HG03442 (cell line): Measurements from ENCODE around the gene FAT2.
"Not testable (repeated sequence)": the region's sequence is repeated elsewhere in the genome, so short reads cannot be mapped to it uniquely, and the experiment has no call there.

Experiments used
- ATAC-seq: cut with Tn5 transposase; IDR thresholded peaks from one replicate; pipeline ENCODE4 v1.9.1; 2021; ENCODE audit warnings: mild to moderate bottlenecking, moderate library complexity; ENCODE audit not compliant: unreplicated experiment

Gene FAT2

GRCh38 chr5:151615431-151615830 is 24.3 kb upstream of the FAT2 start:
- ATAC-seq, result peak; percentile 45

- no peak for ATAC-seq
These were observed 23.4 kb upstream of the FAT2 start for GRCh38 chr5:151614565-151614964.

- ATAC-seq, result peak; percentile 77
These were observed 21.7 kb upstream of the FAT2 start for GRCh38 chr5:151612689-151613427.

GRCh38 chr5:151611127-151611775 is 20.1 kb upstream of the FAT2 start:
- no peak for ATAC-seq

GRCh38 chr5:151608522-151608921 is 17.4 kb upstream of the FAT2 start:
- ATAC-seq, result no peak

GRCh38 chr5:151607304-151607703 is 16.2 kb upstream of the FAT2 start:
- ATAC-seq, result no peak

- no peak for ATAC-seq
These were observed 14.4 kb upstream of the FAT2 start for GRCh38 chr5:151605559-151605958.

- ATAC-seq, result no peak
These were observed 11.7 kb upstream of the FAT2 start for GRCh38 chr5:151602806-151603205.

GRCh38 chr5:151601391-151601790 is 10.3 kb upstream of the FAT2 start:
- ATAC-seq, result no peak

GRCh38 chr5:151600069-151600665 is 9.0 kb upstream of the FAT2 start:
- no peak for ATAC-seq

- ATAC-seq, result no peak
These were observed 7.9 kb upstream of the FAT2 start for GRCh38 chr5:151598984-151599383.

- no peak for ATAC-seq
These were observed 7.4 kb upstream of the FAT2 start for GRCh38 chr5:151598549-151598948.

- ATAC-seq, result no peak
These were observed 6.6 kb upstream of the FAT2 start for GRCh38 chr5:151597749-151598148.

GRCh38 chr5:151596828-151597539 is 5.9 kb upstream of the FAT2 start:
- ATAC-seq, result no peak

GRCh38 chr5:151595411-151595826 is 4.3 kb upstream of the FAT2 start:
- ATAC-seq, result no peak

- no peak for ATAC-seq
These were observed 1.8 kb upstream of the FAT2 start for GRCh38 chr5:151592855-151593408.

- no peak for ATAC-seq
These were observed 1.1 kb downstream of the FAT2 start for GRCh38 chr5:151589878-151590570.

GRCh38 chr5:151587796-151588555 is 3.2 kb downstream of the FAT2 start:
- no peak for ATAC-seq

GRCh38 chr5:151585970-151586369 is 5.2 kb downstream of the FAT2 start:
- ATAC-seq, result no peak

- not testable (repeated sequence) for ATAC-seq
These were observed 5.8 kb downstream of the FAT2 start for GRCh38 chr5:151585344-151585743.
